ENCODE measurements around the gene C2orf74.
"Not testable (repeated sequence)": the region's sequence is repeated elsewhere in the genome, so short reads cannot be mapped to it uniquely, and the experiment has no call there.

Gene C2orf74

DNA sequence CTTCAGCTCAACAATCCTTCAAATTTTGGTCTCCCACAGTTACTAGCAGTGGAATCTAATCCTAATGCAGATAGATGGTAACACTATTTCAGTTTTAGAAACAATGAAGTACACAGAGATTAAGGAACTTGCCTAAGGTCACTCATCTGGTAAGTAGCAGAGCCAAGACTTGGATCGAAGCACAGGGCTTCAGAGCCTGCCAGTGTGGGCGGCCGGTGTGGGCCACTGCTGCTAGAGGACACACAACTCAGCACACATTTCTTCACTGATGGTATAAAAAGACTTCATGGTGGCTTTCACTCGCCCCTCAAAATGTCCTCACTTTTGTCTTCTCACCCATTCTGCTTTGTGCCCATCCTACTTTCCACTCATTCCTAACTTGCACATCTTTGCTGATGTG lies 11.1 kb downstream of the C2orf74 start:
- no peak for DNase-seq (ENCODE audit: low read depth)

- DNase-seq (ENCODE audit: low read depth) = no peak
Observed at GRCh38 chr2:61175036-61175435, 13.0 kb downstream of the C2orf74 start.

DNA sequence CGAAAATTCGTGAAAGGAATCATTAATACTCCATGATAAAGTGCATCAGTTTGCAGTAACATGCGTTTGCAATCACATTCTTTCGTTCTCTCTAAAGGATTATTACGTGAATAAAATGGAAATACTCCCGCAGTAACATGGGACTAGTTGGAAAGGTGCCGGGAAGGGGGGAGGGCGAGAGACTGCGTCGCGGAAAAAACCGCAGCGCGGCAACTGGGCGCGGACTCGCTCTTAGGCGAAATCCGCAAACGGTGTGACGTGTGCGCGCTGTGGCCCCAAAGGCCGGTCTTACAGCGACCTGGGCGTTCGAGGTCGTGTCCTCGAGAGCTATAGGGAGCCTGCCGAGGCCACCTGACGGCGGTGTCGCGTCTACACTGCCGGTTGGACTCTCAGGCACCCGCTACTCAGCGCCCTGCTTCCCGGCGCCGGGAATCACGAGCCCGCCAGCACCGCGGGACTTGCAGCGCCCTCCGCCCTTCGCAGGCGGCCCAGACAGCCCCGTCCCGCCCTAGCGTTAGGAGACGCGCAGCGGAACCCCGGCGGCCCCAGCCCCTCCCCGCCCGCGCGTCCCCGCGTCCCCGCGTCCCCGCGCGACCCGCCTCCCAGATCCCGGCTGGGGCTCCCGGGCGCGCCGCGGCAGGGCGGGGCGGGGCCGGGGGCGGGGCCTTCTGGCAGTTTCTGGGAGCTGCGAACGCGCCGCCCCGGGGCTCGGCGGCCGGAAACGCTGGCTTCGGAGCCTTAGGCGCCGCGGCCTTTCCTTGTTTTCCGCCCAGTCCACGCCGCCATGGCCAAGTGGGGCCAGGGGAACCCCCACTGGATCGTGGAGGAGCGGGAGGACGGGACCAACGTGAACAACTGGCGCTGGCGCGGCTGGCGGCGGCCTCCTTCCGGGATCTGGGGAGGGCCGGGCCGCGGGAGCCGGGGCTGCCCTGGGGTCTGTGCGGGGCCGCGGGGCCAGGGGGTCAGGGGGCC lies 15.1 kb downstream of the C2orf74 start:
- peak; percentile 86 for DNase-seq (ENCODE audit: low read depth)

- DNase-seq (ENCODE audit: low read depth) = peak; percentile 9
Observed at GRCh38 chr2:61177727-61178549, 15.9 kb downstream of the C2orf74 start.

DNA sequence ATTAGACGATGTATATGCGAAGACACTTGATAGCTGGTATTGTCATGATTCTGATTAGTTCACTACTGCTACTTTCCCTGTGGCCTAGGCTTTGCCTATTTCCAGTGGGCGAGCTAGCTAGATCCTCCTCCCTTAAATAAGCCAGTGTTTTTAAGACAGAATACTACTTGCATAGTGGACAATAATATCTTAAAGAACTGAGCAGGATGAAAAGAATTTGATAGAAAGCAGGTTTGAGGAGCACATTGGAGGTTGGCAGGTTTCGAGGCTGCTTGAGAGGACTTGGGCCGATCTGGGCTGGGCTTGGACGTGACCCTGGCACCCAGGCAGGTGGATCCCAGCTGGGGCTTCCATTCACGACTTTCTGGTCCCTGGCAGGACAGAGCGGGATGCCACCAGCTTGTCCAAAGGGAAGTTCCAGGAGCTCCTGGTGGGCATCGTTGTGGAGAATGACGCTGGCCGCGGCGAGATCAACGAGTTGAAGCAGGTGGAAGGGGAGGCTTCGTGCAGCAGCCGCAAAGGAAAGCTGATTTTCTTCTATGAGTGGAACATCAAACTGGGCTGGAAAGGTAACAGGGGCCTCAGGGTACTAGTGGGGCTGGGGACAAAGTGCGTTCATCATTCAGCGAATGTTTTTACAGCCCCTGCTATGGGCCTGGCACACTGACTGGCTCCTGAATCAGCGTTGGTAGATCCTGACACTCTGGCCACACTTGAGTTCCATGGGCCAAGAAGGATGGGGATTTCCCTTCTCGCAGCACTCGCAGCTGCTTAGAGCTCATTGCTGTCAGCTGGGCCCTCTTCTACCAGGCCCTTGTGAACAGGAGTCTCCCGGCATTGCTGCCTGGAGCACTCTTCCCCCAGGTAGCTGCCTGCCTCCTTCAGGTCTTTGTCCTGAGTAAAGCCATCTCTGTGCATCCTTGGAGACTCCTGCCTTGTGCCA lies 16.9 kb downstream of the C2orf74 start:
- no peak for DNase-seq (ENCODE audit: low read depth)

- DNase-seq (ENCODE audit: low read depth) = peak; percentile 52
Observed at GRCh38 chr2:61179701-61180639, 18.0 kb downstream of the C2orf74 start.

DNA sequence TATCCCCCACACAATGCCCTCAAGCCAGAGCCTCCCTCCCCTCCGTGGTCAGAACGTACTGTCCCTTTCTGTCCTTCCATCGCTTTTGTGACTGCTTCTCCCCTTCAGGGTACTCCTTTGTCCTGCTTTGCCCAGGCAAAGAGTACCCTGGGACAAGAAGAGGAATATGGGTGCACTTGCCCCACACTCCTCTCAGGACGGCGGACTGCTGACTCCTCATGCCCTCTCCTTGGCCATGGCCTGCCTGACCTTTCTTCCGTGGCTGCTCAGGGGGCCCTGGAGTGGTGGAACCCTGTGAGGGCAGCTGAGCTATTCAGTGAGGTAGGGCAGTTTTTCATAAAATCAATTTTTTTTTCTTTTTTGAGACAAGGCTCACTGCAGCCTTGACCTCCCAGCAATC lies 18.7 kb downstream of the C2orf74 start:
- DNase-seq (ENCODE audit: low read depth) = no peak

DNA sequence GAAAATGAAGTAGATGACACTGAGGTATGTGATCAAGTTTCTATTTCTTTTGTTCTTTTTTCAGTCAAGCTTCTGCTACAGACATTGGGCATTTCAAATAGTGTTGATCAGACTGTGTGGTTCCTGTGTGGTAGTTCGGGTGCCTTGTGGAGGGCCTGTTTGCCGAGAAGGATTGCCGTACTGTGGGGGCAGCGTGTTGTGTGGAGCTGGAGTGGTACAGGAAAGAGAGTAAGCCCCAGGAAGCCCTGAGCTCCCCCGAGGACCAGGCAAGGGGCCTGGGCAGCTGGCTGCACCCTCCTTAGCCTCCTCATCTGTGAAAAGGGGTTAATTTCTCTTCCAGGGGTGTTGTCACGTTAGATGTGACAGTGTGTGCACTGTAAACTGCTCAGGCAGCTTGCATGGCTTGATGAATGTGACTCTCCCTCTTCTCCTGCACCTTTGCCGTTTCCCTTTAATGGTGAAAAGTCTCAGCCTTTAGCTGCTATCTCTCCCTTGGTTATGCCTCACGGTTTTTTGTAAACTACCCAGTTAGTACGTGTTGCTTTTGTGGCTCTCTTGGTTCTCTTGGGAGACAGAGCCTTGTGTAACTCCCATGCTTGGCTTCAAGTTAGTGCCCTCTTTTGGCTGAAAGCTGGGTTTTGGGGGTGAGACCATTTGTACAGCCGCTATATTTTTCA lies 19.5 kb downstream of the C2orf74 start:
- no peak for DNase-seq (ENCODE audit: low read depth)

DNA sequence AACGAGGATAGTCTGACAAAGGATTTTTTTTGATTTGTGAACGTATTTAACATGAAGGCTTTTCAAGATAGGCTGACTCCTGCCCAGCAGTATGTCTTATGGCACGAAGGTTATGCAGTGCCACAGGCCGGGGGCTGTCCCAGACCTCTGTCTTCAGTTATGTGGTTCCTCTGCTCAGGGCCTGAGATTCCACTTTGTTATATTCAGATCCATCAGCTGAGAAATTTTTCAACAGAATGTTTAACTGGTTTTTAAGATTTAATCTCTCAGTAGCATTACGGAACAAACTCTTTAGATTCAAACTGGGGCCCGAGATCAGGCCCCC lies 20.0 kb downstream of the C2orf74 start:
- no peak for DNase-seq (ENCODE audit: low read depth)

DNA sequence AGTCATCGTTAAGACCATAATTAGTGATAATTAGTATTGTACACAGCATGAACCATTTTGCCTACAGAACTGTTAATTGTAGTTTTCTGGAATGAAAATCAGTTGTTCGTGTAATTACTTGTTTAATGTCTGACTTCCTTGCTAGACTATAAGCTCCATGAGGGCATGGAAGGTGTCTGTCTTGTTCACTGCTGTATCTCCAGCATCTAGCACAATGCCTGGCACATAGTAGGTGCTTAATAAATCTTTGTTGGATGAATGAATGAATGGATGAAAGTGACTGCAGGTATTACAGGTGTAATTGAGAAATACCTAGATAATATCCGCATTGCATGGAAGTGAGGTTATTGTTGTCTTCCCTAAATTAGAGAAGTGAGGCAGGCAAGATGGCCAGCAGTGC lies 21.8 kb downstream of the C2orf74 start:
- no peak for DNase-seq (ENCODE audit: low read depth)

- no peak for DNase-seq (ENCODE audit: low read depth)
Observed at GRCh38 chr2:61184263-61184662, 22.3 kb downstream of the C2orf74 start.

DNA sequence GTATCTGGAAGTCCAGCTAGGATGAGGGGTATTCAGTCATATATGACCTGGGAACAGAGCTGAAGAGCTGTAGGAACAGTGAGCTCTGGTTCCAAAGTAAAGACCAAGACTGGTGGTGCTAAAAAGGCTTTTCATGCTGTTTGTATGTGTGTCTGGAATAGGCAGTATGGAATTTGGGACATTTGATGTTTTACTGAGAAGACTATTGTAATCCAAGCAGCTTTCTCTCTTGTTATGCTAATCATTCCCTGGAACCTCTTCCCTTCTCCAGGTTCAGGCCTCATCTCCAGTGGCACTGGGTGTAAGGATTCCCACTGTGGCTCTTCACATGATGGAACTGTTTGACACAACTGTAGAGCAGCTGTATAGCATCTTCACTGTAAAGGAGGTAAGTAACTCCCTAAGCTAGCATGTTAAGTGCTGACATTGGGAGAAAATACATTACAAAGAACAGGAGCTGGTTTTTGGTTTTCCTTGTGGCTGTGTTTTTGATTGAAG lies 23.3 kb downstream of the C2orf74 start:
- no peak for DNase-seq (ENCODE audit: low read depth)

GRCh38 chr2:61187085-61187484 lies 25.1 kb downstream of the C2orf74 start:
- no peak for DNase-seq (ENCODE audit: low read depth)

GRCh38 chr2:61193670-61194561 lies 31.9 kb downstream of the C2orf74 start:
- DNase-seq (ENCODE audit: low read depth) = no peak

GRCh38 chr2:61194646-61195045 lies 32.7 kb downstream of the C2orf74 start:
- DNase-seq (ENCODE audit: low read depth) = not testable (repeated sequence)

- no peak for DNase-seq (ENCODE audit: low read depth)
Observed at GRCh38 chr2:61196671-61197070, 34.7 kb downstream of the C2orf74 start.

- no peak for DNase-seq (ENCODE audit: low read depth)
Observed at GRCh38 chr2:61205132-61205531, 43.1 kb downstream of the C2orf74 start.

- DNase-seq (ENCODE audit: low read depth) = peak; percentile 61
Observed at GRCh38 chr2:61210332-61210981, 48.5 kb downstream of the C2orf74 start.

All from GM04504 (cell line).